ENCODE data around the gene SLC25A31.
A peak's percentile ranks its signal among the peaks of the same experiment; 100 is the strongest.

The SLC25A31 gene

GRCh38 chr4:127778102-127778501 is 47.9 kb downstream of the SLC25A31 start:
- DNase-seq, result no peak

GRCh38 chr4:127780598-127780997 is 50.4 kb downstream of the SLC25A31 start:
- no peak for DNase-seq

- no peak for DNase-seq
Measured at GRCh38 chr4:127781300-127782024, 51.3 kb downstream of the SLC25A31 start.

GRCh38 chr4:127782025-127782274 is 51.8 kb downstream of the SLC25A31 start:
- peak; percentile 7 for DNase-seq

DNA sequence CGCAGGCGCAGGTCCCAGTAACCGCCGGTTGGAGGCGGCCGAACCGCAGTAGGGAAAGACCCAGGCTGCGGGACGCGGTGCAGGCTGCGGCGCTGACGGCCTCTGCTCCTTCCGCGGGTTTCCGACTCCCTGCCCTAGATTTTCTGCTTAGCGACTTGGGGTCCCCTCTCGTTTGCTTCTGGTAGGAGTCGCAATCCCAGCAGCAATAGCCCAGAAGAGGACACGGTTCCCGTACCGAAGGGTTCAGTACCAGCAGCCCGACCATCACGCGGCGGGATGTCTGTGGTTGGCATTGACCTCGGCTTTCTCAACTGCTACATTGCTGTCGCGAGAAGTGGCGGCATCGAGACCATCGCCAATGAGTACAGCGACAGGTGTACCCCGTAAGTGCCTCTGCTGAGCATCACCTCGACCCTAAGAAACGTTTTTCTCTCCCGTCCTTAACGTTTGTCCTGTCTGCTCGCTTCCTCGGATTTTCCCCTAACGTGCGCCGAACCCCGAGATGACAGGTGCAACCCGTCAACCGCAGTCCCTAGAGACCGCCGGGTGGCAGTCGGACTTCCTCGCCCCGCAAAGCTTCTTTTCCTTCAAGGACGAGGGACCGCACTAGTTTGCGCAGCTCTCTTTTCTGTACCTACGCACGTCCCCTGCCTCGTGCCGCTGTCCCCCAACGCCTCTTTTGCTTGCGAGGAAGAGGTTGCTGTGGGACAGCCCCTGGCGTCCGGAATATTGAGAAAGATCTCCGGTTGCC is 52.2 kb downstream of the SLC25A31 start, which contains the start of gene HSPA4L:
Gene HSPA4L, plus strand, starts transcription at position 48 of the 751 bp plus-strand sequence. Its CDS starts 229 bp downstream, at position 277.
- DNase-seq, result peak; percentile 8

- no peak for DNase-seq
Measured at GRCh38 chr4:127783026-127783769, 53.0 kb downstream of the SLC25A31 start.

GRCh38 chr4:127783955-127784770 is 54.0 kb downstream of the SLC25A31 start:
- DNase-seq, result no peak

GRCh38 chr4:127788517-127788916 is 58.3 kb downstream of the SLC25A31 start:
- no peak for DNase-seq

DNA sequence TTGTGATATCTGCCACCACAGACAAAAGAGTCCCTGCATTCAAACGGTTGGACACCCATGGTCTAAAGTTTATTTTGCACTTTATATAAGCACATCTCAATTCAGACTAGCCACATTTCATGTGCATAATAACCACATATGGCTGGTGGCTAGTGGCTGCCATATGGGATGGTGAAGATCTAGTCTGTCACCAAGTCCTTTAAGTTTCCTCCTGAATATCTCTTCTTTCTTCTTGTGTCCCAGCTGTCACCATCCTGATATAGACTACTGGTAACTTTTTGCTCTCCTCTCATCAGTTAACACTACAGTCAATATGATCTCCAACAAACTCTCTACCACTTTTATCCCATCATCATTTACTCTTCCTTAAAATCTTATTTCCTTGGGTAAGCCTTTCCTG is 61.2 kb downstream of the SLC25A31 start:
- DNase-seq, result no peak

GRCh38 chr4:127793528-127793927 is 63.3 kb downstream of the SLC25A31 start:
- DNase-seq, result no peak

DNA sequence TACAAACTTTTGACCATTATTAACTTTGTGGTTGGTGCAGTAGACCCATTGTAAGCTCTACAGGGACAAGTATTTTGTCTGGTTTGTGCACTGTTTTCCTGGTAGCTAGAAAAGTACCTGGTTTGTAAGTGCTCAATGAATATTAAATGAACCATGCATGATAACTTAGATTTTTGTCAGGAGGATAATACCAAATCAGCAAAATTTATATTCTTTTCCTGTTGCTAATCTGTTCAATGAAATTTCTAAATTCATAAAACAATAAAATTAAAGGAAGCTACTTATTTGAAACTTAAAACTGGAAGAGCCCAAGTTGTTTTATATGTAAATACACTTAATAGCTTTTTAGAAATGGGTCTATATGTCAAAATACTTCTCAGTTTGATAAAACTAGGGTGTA is 69.5 kb downstream of the SLC25A31 start:
- DNase-seq, result no peak

- no peak for DNase-seq
Measured at GRCh38 chr4:127809173-127809800, 79.1 kb downstream of the SLC25A31 start.

DNA sequence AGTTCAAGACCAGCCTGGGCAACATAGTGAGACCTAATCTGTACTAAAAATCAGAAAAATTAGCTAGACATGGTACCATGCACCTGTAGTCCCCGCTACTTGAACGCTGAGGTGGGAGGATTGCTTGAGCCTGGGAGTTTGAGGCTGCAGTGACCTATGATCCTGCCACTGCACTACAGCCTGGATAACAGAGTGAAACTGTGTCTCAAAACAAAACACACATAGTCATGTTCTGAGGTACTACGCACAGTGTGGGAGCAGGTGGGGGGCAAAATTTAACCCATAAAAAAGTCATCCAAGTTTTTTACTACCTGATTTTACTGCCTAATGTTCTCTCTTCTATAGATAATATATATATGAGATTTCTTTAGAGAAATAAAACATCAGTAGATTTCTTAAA is 80.4 kb downstream of the SLC25A31 start:
- no peak for DNase-seq

GRCh38 chr4:127822430-127822829 is 92.2 kb downstream of the SLC25A31 start:
- no peak for DNase-seq
